ENCODE results near the gene ABCC2.

The ABCC2 gene

DNA sequence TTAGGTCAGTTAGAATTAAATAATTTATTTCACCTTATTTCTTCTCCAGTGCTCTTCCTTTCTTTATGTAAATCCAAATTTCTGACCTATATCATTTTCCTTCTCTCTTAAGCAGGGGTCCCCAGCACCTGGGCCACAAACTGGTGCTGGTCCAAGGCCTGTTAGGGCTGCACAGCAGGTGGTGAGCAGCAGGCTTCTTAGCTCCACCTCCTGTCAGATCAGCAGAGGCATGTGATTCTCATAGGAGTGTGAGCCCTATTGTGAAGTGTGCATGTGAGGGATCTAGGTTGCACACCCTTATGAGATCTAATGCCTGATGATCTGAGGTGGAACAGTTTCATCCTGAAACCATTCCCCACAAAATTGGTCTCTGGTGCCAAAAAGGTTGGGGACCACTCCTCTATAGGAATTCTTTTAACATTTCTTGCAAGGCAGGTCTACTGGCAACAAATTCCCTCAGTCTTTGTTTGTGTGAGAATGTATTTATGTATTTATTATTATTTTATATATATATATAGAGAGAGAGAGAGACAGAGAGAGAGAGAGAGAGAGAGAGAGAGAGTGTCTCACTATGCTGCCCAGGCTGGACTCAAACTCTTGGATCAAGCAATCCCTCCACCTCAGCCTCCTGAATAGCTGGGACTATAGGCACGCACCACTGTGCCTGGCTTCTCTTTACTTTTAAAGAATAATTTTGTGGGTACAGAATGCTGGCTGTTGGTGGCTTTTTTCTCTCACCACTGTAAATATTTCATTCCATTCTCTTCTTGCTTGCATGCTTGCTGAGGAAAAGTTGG, 4.3 kb upstream of the ABCC2 start:
- DNase-seq: no peak

GRCh38 chr10:99779335-99779734, 3.1 kb upstream of the ABCC2 start:
- no peak for DNase-seq

- DNase-seq: no peak
Observed at GRCh38 chr10:99781734-99782429, 558 bp upstream of the ABCC2 start.

DNA sequence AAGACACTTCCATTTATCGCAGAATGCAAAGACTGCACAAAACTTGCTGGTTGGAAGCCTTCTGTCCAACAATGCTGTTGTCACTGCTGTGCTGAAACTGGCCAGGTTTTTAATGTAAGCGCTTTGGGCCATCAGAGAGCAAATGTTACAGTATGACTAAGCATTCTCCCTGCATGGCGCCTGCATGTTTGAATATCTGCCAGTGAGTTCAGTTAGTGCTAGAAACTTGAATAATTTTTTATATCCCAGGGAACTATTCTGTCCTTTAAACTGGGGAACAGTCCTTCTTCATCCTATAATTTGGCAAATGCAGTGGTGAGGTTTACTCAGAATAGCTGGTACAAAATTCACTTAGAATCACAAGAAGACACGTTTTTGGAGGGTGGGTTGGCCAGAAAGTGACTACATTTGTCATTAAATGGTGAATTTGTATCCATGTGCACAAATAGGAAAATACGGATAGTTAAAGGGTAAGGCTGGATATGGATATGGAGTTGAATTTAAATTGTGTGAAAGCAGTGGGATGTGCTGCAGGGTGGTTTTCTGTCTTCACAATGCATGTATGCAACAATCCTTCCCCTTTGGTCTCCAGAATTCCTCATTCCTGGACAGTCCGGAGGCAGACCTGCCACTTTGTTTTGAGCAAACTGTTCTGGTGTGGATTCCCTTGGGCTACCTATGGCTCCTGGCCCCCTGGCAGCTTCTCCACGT, 1.7 kb downstream of the ABCC2 start:
- no peak for DNase-seq

DNA sequence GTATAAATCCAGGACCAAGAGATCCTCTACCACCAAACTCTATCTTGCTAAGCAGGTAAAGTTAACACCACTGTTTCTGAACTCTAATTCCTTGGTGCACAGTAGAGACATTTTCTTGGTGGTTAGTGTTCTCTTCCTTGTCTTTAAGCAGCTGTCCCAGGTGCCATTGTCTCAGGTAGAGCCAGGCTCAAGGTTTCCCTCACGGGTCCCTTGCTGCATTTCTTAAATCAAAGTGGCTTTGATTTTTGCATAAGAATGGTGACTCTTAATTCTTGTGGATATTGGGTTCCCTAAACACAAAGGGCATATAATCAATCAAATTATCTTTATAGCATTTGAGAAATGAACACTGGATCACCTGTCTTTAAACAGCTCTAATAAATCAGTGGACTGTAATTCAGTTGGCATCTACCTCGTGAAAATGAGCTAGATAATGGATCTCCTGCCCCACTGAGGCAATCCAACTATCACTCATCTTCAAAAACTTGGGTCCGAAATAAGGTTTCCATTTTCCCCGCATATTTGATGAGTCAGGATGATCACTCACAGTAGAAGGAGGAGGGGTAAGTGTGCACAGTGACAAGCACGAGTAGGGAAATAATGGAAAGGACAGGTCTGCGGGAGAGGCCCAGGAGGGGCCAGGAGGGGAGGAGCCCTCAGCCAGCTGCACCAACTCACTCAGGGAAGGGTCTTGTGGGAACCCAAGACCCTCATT, 2.4 kb downstream of the ABCC2 start:
- no peak for DNase-seq

- DNase-seq: no peak
Observed at GRCh38 chr10:99785646-99786045, 3.2 kb downstream of the ABCC2 start.

- DNase-seq: no peak
Observed at GRCh38 chr10:99787311-99787710, 4.9 kb downstream of the ABCC2 start.

DNA sequence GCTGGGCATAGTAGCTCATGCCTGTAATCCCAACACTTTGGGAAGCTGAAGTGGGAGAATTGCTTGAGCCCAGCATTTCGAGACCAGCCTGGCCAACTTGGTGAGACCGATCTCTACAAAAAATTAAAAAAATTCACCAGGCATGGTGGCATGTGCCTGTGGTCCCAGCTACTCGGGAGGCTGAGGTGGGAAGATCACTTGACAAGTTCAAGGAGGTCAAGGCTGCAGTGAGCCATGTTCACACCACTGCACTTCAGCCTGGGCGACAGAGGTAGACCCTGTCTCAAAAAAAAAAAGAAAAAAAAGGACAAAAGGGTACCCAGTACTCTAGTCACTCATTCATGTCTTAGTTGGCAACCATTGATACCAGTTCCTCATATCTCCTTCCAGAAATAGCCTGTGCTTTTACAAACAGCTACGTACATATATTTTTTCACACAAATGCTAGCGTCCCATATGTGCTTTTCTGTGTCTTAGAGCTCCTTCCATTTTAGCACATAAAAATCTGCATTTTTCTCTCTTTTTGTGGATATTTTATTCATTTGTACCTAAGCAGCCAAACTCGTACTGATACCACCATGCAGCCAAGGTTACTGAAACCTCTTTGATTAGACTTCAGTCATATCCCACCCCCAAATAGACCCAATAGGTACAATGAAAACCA, 5.5 kb downstream of the ABCC2 start:
- DNase-seq: no peak

DNA sequence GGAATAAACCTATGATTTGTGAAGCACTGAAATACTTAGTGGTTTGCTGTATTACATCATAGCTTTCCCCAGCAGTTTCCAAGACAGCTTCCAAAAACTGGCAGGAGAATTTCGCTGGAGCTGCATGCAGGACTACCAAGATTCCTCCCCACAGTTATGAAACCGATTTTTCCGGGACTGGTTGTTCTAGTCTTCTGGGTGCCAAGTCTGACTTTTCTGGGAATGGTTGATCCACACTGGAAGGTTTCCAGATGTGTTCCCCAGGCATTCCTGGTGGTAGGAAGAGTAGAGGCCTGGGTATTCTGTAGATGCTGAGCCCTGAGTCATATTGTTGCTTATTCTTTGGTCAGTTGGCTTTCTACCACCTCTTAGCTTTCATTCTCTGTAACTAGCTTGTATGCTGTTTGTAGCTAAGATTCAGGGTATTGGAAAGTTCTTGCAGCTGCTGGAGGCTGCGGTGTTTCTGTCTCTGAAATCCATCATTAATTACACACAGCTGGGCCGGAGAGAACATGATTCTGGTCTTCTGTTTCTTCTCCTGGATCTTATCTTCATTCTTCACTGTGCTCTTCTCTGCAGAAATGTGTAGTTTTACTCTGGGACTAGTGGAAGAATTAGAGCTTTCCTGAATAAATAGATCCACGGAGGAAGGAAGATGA, 6.3 kb downstream of the ABCC2 start:
- DNase-seq: no peak

DNA sequence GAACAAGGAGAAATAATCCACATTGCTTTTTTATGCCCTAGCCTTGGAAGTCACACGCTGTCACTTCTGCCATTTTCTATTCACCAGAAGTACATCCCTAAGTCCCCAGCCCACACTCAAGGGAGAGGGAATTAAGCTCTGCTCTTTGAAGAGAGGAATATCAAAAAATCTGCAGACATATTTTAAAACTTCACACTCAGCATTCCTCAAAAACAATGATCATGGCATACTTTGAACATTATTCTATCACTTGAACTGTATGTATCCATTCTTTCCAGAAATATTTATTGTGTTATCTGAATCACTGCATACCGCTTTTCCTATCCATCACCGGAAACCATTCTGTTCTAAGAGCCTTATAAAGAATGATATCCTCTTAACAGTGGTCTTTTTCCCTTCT, 9.4 kb downstream of the ABCC2 start:
- no peak for DNase-seq

DNA sequence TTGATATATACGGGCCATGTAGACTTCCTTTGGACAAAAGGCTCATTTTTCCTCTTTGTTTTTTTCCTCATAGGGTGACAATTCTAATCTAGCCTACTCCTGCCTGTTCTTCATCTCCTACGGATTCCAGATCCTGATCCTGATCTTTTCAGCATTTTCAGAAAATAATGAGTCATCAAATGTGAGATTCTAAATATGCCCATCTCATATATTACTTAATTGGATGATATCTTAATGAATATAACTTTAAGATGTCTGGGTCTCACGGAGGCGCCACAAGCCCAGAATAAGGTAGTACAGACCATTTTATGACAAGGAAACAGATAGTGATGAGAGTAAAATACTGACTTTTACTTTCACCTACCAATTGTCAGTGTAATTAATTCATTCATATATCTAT, 11.4 kb downstream of the ABCC2 start:
- DNase-seq: no peak

DNA sequence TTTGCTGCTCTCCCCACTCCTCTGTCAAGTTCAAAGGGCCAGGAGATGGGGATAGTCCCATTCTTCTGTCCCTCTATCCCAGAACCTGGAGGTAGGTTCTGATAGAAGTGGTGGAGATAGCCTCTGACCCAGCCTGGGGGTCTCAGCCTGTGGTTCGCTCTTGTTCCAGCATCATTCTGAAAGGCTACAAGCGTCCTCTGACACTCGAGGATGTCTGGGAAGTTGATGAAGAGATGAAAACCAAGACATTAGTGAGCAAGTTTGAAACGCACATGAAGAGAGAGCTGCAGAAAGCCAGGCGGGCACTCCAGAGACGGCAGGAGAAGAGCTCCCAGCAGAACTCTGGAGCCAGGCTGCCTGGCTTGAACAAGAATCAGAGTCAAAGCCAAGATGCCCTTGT, 14.5 kb downstream of the ABCC2 start:
- DNase-seq: no peak

DNA sequence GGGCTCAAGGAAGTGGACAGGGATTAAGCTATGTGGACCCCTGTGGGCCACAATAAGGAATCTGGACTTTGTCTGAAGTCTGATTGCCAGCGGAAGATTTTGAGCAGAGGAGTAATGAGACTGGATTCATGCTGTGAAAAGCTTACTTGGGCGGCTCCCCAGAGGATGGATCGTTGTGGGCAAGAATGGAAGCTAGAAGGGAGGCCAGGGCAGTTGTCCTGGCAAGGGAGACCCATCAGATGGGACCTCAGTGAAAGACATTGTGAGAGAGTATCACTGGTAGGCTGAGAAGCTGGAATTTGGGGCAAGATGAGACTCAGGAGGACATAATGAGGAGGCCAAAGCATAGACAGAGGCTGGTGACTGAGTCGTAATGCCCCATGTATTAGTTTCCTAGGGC, 15.6 kb downstream of the ABCC2 start:
- DNase-seq: no peak

GRCh38 chr10:99798920-99799319, 16.5 kb downstream of the ABCC2 start:
- DNase-seq: no peak

DNA sequence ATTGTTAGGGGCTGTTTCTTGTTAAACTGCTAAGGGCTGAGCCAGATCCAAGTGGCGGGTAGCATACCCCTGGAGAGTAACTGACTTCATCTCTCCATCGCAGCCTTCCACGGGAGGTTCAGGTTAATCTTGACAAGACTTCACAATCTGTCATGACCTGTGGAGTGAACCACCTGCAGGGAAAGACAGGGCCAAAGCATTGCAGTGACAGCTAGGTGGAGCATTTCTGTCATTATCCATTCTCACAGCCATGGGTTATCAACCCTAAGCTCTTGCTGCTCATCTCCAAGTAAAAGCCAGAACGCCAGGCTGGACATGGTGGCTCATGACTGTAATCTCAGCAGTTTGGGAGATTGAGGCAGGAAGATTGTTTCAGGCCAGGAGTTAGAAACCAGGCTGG, 17.2 kb downstream of the ABCC2 start:
- DNase-seq: no peak

DNA sequence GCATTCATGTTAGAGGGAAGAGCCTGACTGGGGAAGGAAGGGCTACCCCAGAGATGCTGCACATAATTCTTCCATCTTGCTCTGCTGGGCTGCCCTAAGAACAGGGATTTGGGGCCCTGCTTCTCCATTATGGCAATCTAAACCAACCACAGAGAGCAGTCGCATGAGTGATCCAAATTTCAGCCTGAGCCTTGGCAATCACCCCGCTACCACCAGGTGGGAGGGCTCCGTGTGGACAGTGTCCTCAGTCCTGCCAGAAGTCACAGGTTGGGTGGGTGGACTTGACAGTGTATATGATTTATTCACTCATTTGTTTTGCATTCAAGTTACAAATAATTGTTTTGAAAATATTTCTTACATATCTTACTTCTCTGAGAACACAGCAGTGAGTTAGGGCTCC, 22.0 kb downstream of the ABCC2 start:
- no peak for DNase-seq

GRCh38 chr10:99805190-99805589, 22.8 kb downstream of the ABCC2 start:
- no peak for DNase-seq

DNA sequence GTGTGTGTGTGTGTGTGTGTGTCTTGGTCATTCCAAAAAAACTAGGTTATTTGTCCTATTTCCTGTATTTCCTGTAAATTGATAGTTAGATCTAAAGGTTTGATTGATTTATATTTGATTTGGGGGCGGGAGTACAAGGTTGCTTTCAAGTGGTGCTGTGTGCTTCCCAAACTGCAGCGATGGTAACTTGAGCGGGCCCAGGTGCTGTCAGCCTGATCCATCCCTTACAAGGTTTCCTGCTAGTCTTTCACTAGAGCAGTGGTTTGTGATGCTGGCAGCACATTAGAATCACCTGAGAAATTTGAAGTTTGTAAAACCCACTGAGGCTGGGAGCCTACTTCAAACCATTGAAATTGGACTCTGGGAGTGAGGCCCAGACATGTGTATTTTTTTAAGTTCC, 23.7 kb downstream of the ABCC2 start:
- DNase-seq: no peak

GRCh38 chr10:99807786-99808185, 25.3 kb downstream of the ABCC2 start:
- no peak for DNase-seq

DNA sequence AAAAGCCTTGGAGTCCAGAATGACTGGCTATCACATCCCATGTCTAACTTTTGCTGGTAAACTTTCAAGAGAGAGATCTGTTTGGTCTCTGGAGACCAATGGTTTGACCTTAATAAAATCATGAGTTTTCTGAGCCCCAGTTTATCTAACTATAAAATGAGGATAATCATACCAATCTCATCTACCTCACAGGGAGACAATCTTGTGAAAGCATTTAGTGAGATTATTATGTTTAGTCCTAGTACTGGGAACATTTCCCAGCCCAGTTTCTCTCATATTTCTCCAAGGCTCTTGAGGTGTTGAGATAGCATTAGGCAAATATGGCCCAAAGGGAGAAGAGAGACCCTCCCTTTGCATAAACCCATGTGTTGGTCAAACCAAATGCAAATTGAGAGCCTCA, 25.8 kb downstream of the ABCC2 start:
- DNase-seq: no peak

- no peak for DNase-seq
Observed at GRCh38 chr10:99809481-99809880, 27.0 kb downstream of the ABCC2 start.

- DNase-seq: no peak
Observed at GRCh38 chr10:99809931-99810615, 27.6 kb downstream of the ABCC2 start.

Data from stimulated activated CD4-positive, alpha-beta T cell treated with anti-CD3 and anti-CD28 coated beads, Interleukin-1b, Interleukin-23, amount 100 ng/mL, for 48 hours (primary cell).